Raji (cell line): ENCODE measurements around the gene FXYD7.

ENCODE experiments used
- POLR2A ChIP-seq: IDR thresholded peaks from 2 replicates; pipeline ENCODE4 v1.6.1; 2011; ENCODE audit warnings: low read depth, low read length, control low read depth; ENCODE audit not compliant: insufficient read depth

Gene FXYD7, protein sequence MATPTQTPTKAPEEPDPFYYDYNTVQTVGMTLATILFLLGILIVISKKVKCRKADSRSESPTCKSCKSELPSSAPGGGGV

DNA sequence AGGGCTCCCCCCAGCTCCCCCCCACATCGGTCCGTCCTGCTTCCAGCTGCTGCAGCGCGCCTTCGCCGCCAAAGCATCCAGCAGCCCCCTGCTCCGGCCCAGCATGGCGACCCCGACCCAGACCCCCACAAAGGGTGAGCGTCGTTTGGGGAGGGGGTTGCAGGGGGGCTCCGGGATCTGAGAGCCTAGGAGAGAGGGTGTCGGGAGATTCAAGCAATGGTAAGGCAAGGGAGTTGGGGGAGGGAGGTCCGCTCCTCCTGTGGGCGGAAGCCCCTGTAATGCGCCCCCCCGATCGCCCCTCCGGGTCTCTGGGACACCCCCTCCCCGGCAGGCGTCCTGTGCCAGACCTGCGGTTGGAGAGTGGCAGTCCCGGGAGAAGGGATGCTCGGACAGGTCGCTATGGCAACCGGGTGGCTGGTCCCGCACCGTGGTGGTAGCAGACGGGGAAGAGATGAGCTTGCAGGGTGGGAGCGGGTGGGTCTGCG, at the start of gene FXYD7:
Gene FXYD7 (plus strand): TSS at position 25 of the 485 bp plus-strand sequence. CDS start 79 bp downstream, at position 104.
- TF ChIP-seq POLR2A, result no peak

DNA sequence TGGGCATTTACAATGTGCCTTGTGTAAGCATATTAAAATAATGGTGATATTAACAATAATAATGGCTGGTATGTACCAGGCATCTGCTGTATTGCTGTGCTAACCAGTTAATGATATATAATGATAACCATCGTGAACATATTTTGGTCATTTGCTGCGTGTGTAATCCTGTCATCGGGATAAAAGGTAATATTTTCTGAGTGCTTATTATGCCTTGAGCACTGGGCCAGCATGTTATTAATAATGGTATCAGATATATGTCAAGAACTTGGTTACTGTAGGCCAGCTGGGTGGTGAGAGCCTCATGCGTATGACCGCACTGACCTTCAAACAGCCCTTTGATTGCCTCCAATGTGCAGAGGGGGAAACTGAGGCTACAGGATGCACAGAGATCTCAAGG, 49.6 kb upstream of the FXYD7 start:
- TF ChIP-seq POLR2A, result no peak

DNA sequence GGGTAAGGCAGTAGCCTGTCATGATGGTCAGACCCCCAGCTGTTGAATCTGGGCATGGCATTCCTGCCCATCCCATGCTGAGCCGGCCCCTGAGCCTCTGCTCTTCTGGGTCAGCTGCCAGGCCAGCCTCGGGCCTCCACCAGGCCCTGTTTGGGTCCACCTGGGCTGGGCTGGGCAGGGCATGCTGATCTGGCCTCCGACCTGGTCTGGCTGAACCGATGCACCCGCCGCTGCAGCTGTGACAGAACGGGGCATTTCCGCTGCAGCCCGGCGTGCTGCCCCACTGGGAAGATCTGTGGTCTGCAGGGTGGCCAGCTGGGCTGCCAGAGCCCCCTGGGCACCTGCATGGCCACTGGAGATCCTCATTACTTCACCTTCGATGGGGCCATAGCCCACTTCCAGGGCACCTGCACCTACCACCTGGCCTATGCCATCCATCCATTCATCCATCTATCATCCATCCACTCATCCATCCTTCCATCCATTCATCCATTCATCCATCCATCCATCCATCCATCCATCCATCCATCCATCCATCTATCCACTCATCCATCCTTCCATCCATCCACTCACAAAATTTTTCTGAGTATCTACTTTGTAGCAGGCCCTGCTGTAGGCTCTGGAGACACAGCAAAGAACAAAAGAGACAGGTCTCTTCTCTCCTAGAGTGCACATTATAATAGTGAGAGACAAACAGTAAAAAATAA, 49.0 kb upstream of the FXYD7 start:
- TF ChIP-seq POLR2A, result no peak

DNA sequence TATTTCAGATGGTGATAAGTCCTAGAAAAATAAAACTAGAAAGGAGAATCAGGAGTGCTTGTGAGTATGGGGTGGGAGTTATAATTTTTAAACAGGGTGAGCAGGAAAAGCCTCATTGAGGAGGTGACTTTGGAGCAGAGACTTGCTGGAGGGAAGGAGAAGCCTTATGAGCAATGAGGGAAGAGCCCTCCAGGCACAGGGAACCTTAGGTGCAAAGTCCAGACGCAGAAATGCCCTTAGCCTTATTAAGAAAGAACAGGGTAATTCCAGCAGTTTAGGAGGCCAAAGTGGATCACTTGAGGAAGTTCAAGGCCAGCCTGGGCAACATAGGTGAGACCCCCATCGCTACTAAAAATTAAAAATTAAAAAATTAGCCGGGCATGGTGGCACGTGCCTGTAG, 48.4 kb upstream of the FXYD7 start:
- TF ChIP-seq POLR2A, result no peak

DNA sequence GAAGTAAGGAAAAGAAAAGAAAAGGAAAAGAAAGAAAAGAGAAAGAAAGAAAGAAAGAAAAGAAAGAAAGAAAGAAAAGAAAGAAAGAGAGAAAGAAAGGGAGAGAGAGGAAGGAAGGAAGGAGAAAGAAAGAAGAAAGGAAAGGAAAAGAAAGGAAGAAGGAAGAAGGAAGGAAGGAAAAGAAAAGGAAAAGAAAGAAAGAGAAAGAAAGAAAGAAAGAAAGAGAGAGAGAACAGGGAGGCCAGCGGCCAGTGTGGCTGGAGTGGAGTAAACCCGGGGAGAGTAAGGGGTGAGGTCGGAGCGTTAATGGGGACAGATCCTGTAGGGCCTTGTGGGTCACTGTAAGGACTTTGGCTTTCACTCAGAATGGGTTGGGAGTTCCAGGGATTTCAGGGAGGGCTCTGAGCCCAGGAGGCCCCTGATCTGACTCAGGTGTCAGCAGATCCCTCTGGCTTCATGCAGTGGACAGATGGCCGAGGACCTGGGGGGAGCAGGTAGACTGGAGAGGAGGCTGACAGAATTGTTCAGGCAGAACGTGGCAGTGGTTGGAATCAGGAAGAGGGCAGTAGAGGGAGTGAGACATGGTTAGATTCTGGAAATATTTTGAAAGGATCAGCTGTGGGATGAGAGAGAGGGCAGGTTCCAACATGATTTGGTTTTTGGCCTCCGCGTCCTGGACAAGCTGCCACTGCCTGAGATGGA, 47.2 kb upstream of the FXYD7 start:
- TF ChIP-seq POLR2A, result no peak

DNA sequence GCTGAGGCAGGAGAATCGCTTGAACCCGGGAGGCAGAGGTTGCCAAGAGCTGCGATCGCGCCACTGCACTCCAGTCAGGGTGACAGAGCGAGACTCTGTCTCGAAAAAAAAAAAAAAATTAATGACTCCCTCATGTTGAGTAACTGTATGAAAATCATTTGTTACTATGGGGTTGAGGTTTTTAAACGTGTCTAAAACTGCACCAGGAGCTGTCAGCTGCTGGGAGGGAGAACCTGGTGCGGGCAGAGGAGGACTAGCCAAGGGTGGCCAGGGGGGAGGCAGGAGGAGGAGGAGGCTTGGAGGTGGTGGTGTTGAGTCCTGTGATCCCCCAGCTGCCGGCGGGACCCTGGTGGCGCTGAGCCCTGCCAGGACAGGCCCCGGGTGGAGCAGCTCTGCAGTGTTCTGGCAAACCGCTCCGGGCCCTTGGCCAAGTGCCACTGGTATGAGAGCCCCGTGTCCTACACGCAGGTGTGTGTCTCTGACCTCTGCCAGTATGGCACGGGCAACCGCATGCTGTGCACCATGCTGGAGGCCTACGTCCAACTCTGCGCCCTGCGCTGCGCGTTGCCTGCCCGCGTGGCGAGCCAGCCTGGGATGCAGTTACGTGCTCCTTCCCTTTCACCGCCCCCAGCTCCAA, 44.5 kb upstream of the FXYD7 start:
- no peak for TF ChIP-seq POLR2A

DNA sequence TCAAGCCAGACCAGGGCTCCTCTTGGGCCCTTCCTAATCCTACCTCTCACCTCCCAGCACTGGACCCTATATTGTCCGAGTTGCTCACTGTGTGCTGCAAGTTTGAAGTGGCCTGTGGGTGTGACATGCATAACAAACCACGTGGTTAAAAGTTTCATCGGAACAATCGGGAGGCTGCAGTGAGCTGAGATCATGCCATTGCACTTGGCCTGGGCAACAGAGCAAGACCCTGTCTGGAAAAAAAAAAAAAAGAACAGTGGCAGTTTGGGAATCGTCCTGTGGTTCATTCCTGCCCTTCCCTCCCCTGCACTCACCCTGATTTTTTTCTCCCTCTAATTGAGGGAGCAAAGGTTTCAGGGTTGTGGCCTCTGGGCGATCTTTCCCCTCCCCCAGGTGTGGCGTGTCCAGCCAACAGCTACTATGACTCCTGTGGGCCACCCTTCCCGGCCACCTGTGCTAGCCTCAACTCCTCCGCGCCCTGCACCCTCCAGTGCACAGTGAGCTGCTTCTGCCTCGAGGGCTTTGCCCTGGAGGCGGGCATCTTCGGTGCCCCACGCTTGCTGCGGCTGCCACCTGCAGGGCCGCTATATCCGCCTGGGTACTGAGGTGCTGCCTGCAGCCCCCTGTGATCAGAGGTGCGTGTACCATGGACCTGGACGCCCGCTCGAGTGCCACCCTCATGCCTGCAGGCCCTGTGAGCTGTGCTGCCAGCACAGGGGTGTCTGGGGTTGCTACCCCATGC, 43.7 kb upstream of the FXYD7 start:
- no peak for TF ChIP-seq POLR2A

DNA sequence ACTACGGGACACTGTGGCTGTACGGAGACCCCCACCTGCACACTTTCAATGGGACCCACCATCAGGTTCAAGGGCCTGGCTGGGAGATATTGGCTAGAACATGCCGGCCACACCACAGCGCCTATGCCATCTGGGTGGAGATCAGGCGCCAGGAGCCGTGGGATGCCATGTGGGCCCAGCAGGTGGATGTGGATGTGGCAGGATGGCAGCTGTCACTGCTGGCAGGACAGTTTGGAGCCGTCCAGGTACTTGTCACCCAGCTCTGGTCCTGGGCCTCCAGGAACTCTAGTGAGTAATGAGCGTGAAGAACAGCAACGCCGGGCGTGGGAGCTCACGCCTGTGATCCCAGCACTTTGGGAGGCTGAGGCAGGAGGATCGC, 43.2 kb upstream of the FXYD7 start:
- no peak for TF ChIP-seq POLR2A

DNA sequence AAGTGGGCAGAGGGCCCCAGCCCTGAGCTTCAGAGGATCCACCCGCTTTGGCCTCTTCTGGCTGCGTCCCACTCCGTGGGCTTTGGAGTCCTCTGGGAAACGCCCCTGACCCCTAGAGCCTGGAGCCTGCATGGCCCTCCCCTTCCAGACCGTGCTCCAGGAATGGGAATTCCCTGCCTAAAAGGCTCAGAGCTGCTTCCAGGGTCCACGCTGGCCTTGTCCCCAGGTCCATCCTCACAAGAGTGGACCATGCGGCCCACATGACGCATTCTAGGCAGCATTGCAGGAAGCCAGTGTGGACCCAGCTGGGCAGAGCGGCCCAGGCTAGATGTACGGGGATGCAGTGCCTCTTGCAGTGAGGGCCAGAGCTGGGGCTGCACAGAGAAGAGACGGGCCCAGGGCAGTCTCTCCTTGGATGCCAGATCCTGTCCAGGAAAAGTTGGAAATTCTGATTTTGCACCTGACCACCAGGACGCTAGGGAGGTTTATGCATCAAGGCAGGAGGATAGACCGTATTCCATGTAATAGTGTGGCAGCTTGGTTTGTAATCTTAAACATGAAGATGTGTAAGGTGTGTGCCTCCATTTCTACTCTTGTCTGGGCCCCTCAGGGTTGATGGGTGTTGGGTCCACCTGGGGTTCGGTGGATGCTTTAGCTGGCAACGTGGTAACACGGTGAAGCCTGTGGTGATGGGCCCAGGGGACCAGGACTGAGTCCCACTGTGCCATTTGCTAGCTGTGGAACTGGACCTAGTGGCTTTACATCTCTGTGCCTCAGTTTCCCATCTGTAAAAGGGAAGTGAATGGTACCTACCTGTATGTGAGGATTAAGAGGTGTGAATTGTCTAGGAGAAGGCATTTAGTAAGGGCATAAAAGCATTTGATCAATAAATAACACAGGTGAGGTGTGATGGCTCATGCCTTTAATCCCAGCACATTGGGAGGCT, 42.2 kb upstream of the FXYD7 start:
- no peak for TF ChIP-seq POLR2A

DNA sequence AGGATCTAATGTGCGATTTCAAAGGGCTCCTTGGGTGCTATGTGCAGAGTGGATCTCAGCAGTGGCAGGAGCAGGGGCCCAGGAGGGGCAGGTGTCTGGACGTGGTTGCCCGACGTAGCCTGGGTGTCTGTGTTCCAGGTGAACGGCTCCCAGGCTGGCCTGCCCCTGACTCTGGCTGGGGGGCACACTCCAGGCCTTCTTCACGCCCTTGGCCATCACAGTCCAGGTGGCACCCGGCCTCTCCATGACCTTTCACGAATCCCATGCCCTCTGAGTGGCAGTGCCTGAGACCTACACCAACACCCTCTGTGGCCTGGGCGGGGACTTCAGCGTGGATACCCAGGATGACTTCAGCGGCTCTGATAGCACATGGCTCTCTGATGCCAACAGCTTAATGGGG, 38.7 kb upstream of the FXYD7 start:
- no peak for TF ChIP-seq POLR2A

DNA sequence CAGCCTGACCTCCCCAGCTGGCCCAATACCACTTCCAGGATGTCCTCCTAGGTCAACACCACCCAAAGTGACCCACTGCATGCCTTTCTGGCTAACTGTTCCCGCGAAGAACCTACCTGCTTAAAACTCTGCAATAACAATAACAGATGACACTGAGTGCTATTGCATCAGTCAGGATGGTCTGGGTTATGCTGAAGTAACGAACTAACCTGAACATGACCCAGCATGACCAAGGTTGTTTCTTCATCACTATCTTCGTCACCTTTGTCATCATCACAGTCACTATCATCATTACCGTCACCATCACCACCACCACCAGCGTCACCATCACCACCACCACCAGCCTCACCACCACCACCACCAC, 38.0 kb upstream of the FXYD7 start:
- TF ChIP-seq POLR2A, result no peak

DNA sequence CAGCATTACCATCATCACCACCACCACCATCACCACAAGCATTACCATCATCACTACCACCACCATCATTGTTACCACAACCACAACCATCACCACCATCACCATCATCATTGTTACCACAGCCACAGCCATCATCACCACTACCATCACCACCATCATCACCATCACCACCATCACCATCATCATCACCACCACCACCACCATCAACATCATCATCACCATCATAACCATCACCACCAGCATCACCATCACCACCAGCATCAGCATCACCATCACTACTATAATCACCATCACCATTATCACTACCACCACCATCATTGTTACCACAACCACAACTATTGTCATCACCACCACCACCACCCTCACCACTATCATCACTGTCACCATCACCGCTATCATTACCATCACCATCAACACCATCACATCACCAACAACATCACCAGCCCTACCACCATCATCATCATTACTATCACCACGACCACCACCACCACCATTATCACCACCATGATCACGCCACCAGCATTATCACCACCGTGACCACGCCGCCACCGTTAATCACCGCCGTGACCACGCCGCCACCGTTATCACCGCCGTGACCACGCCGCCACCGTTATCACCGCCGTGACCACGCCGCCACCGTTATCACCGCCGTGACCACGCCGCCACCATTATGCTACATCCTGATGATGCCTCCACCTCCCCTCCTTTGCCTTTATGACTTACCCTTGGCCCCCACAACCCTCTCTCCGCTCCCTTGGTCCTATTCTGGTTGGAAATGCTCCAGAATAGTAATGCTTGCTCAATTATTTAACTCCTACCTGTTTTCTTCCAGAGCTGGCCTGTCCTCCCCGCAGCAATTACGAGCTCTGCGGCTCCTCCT, 37.4 kb upstream of the FXYD7 start:
- TF ChIP-seq POLR2A, result no peak

DNA sequence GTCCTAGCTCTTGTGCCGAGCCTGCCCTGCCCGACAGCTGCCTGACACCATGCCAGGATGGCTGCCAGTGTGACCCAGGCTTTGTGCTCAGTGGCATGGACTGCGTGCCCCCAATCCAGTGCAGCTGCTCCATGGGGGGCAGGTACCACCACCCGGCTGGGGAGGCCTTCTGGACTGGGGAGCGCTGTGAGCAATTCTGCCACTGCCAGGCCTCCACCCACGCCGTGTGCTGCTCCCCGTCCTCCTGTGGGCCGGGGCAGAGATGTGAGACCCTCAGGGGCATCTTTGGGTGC, 36.8 kb upstream of the FXYD7 start:
- no peak for TF ChIP-seq POLR2A

DNA sequence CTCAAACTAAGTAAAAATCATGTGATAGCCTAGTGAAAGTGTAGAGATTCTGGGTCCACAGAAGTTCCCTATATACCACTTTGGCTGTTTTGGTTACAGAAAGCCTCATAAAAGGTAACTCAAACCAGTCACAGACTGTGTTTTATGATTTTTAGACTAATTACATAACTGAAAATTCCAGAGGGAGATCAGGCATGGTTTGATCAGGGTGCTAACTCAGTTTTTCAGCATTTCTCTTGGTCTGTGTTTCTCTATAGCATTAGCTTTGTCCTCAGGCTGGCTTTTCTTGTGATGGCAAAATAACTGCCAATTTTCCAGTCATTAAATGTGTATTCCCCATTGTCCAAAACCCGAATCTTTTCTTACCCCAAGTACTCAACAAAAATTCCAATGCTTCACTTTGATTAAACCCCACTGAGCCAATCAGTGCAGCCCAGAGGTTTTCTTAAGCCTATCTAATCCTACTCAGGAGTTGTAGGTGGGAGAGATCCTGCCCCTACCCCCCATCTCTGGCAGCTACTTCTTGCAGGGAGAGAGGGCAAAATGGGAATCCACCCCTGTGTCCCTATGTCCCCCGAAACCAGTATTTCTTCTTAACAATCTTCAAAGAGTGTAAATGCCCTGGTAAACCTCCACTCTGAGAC, 36.0 kb upstream of the FXYD7 start:
- TF ChIP-seq POLR2A, result no peak

DNA sequence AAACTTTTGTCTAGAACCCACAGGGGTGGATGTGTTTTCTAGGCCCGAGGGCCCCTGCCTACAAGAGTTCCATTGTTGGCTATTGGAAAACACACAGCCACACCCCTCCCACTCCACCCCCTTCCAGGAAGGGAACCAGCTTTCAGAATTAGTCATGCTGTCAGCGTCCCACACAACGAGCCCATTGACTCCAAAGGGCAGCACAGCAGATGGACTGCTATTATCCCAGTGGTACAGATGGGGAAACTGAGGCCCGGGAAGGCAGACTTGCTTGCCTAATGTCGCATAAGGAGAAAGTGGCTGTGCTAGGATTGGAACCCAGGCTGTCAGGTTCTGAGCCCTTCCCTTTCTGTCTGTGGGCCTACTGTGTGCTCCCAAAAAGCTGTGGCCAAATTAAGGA, 35.5 kb upstream of the FXYD7 start:
- no peak for TF ChIP-seq POLR2A
